ACC112 (cell line): ENCODE data around the gene DHRSX.

Experiments
- H2AFZ ChIP-seq: fragments of 200-600 bp; sonication (generic); one replicate; pipeline ENCODE4 v1.6.0; 2017; ENCODE audit warnings: antibody characterized with exemption, low read length; ENCODE audit not compliant: unreplicated experiment
- H3K27ac ChIP-seq: fragments of 200-600 bp; sonication (generic); 2 replicates; pipeline ENCODE4 v1.5.1; 2014; ENCODE audit warnings: low read depth, mild to moderate bottlenecking, antibody characterized with exemption, low read length, moderate library complexity
- H3K27me3 ChIP-seq: fragments of 200-600 bp; sonication (generic); 2 replicates; pipeline ENCODE4 v1.6.1; 2014; ENCODE audit warnings: mild to moderate bottlenecking, antibody characterized with exemption, low read length, moderate library complexity, mixed read lengths; ENCODE audit not compliant: insufficient read depth
- H3K36me3 ChIP-seq: fragments of 200-600 bp; sonication (generic); 2 replicates; pipeline ENCODE4 v1.6.1; 2016; ENCODE audit warnings: mild to moderate bottlenecking, antibody characterized with exemption, low read length, moderate library complexity, mixed read lengths; ENCODE audit not compliant: insufficient read depth
- H3K4me1 ChIP-seq: fragments of 200-600 bp; sonication (generic); one replicate; pipeline ENCODE4 v1.6.1; 2016; ENCODE audit warnings: low read length, mixed read lengths; ENCODE audit not compliant: insufficient read depth, unreplicated experiment, control insufficient read depth
- H3K4me3 ChIP-seq: fragments of 200-600 bp; sonication (generic); 2 replicates; pipeline ENCODE4 v1.5.1; 2014; ENCODE audit warnings: mild to moderate bottlenecking, low read depth, low read length
- H3K79me2 ChIP-seq: fragments of 200-600 bp; sonication (generic); one replicate; pipeline ENCODE4 v1.6.0; 2016; ENCODE audit warnings: low read length; ENCODE audit not compliant: control insufficient read depth, unreplicated experiment, insufficient read depth

DHRSX gene

DNA sequence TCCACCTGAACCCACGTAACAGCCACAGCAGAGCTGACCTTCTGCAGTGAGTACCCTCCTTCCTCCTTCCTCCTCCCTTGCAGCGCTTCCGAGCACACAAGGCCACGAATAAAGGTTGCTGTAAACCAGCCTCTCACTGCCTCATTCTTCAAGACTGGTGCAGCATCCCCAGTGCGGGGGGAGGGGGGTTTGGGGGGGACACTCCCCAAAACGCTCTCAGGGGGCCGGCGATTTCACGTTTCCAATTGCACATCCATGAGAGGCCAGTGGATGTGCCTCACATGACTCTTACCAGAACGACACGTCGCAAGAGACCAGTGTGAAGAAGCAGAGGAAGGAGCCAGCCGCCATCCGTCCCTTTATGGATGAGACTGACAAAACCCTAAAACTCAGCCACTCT is 5.2 kb downstream of the DHRSX start:
- Histone ChIP-seq H3K4me3 (no peak overlapping the region), H3K27ac (no peak overlapping the region), H2AFZ (no peak overlapping the region), H3K79me2 (peaks cover 77% of the 10 kb centered on the region), H3K27me3 (no peaks in the 10 kb centered on the region), H3K4me1 (peaks cover 26% of the 10 kb centered on the region), H3K36me3 (peaks cover 20% of the 10 kb centered on the region)

DNA sequence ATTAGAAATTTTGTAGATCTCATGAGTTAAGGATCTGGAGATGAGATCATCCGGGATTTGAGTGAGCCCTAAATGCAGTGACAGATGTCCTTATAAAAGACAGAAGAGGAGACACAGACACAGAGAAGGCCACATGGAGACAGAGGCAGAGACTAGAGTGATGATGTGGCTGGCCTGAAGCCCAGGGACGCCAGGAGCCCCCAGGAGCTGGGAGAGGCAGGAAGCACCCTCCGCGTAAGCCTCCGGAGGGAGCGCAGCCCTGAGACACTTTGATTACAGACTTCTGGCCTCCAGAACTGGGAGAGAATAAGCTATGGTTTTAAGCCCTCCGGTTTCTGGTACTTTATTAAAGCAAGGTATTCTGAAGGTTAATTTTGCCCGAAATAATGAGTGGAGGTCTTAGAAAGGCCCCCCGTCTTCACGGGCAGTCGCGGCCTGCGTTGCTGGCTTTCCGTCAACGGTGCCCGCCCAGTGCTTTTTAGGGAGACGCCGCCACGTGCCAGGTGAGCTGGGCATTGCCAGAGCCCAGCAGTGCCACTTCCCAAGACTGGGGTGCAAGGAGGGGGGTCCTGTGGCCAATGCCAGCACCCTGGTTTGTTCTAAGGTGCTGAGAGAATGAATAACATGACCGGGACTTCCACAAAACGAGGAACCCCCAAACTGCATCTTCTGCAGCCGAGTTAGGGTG is 8.1 kb downstream of the DHRSX start:
- Histone ChIP-seq H3K36me3 (peaks cover 40% of the 10 kb centered on the region), H3K4me1 (peaks cover 5% of the 10 kb centered on the region), H3K27me3 (no peaks in the 10 kb centered on the region), H2AFZ (no peak overlapping the region), H3K4me3 (no peak overlapping the region), H3K79me2 (peaks cover 50% of the 10 kb centered on the region), H3K27ac (no peak overlapping the region)

DNA sequence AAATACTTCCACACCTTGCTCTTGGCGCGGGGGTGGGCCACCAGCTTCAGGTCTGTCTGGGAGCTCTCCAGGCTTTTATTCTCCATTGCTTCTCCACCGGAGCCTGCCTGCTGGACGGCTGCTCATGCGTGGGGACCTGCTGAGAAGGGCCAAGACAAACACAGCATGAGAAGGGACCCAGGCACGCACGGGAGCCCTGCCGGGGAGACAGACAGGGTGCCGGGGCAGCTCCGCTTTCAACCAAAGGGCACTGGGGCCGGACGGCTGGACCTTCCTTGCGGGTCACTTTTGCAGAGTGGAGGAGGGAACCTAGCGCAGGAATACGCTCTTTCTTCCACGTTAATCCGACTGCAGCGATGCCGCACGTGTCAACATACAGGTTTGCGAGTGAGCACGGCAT is 10.1 kb downstream of the DHRSX start:
- peaks cover 3% of the 10 kb centered on the region for H3K4me1 ChIP-seq
- H3K4me3 ChIP-seq: no peak overlapping the region
- H3K27ac ChIP-seq: no peak overlapping the region
- H3K79me2 ChIP-seq: peaks cover 36% of the 10 kb centered on the region
- no peaks in the 10 kb centered on the region for H3K27me3 ChIP-seq
- no peak overlapping the region for H2AFZ ChIP-seq
- H3K36me3 ChIP-seq: peaks cover 42% of the 10 kb centered on the region

DNA sequence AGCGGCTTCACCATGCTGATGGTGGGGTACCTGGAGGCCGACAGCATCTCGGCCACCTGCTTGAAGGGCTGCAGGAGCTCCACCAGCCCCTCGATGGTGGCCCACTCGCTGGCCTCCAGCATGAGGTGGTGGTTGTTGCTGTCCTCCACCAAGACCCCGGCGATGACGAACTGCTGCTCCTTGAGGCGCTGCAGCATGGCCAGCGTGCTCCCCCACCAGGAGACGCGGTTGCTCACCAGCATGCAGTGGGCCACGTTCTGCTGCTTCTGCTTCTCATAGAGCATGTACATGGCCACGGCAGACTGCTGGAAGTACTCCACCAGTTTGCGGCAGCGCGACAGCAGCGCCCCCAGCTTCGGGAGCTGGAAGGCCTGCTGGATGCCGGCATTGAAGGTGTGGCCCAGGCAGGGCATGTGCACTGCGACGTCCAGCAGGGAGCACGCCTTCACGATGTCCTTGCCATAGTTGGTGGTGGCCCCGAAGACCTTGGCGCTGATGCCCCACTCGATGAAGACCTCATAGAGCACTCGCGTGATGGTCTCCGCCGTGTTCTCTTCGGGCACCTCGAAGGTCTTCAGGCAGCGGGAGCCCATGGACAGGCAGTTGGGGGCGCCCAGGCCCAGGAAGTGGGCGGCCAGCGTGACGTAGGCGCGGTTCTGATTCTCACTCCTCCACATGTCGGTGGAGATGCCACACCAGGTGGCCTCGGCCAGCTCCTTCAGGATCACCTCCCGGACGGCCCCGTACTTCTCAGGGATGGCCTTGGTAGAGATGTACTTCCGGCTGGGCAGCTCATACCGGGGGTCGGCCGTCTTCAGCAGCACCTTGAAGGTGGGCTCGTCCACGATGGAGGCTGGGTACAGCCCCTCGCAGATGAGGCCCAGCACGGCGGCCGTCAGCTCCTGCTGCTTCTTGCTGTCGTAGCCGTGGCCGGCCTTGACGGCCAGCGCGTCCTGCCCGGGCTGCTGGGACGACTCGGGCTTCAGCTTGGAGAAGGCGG is 11.0 kb downstream of the DHRSX start:
- H3K27me3 ChIP-seq: no peaks in the 10 kb centered on the region
- no peak overlapping the region for H2AFZ ChIP-seq
- peaks cover 9% of the 10 kb centered on the region for H3K4me1 ChIP-seq
- peaks cover 36% of the 10 kb centered on the region for H3K79me2 ChIP-seq
- no peak overlapping the region for H3K27ac ChIP-seq
- no peak overlapping the region for H3K4me3 ChIP-seq
- peaks cover 38% of the 10 kb centered on the region for H3K36me3 ChIP-seq

DNA sequence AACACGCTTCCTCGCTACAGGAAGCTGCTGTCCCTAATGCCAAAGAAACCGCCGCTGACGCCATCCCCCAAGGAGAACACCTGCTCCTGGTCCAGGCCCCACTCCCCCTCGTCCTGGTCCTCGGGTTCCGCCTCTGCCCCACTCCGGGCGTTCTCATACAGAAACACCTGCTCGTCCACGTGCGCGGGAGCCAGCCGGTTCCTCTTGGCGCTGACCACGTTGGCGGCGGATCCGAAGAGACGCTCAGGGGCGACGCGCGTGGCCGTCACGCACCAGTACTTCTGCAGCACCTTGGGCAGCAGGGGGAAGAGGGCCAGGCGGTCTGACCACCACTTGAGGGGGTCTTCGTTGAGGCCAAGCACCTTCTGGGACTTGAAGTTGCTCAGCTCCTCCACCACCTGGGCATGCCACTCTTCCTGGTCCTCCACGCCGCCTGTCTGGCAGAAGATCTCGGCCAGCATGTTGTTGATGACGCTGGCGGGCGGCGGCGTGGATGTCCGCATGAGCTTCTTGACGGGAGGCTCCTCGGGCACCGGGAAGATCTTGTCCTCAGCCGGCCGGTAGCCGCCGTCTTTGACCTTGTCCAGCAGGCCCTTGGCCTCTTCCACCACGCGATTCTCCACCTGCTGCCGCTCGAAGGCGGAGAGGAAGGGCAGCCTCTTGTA is 12.0 kb downstream of the DHRSX start:
- peaks cover 38% of the 10 kb centered on the region for H3K36me3 ChIP-seq
- H2AFZ ChIP-seq: no peak overlapping the region
- H3K27me3 ChIP-seq: no peaks in the 10 kb centered on the region
- no peak overlapping the region for H3K4me3 ChIP-seq
- peaks cover 37% of the 10 kb centered on the region for H3K79me2 ChIP-seq
- peaks cover 18% of the 10 kb centered on the region for H3K4me1 ChIP-seq
- no peak overlapping the region for H3K27ac ChIP-seq

DNA sequence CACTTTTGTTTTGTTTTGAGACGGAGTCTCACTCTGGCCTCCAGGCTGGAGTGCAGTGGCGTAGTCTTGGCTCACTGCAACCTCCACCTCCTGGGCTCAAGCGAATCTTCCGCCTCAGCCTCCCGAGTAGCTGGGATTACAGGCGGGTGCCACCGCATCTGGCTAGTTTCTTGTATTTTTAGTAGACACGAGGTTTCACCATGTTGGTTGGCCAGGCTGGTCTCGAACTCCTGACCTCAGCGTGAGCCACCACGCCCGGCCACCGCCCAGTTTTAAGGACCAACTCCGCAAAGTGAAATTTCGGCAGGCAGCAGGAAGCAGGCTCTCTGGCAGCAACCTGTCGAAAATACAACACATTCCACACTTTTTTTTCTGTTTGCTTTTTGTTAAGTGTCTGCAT is 13.4 kb downstream of the DHRSX start:
- H2AFZ ChIP-seq: no peak overlapping the region
- no peak overlapping the region for H3K27ac ChIP-seq
- H3K79me2 ChIP-seq: peaks cover 32% of the 10 kb centered on the region
- H3K27me3 ChIP-seq: no peaks in the 10 kb centered on the region
- H3K36me3 ChIP-seq: peaks cover 38% of the 10 kb centered on the region
- H3K4me1 ChIP-seq: peaks cover 19% of the 10 kb centered on the region
- H3K4me3 ChIP-seq: no peak overlapping the region

DNA sequence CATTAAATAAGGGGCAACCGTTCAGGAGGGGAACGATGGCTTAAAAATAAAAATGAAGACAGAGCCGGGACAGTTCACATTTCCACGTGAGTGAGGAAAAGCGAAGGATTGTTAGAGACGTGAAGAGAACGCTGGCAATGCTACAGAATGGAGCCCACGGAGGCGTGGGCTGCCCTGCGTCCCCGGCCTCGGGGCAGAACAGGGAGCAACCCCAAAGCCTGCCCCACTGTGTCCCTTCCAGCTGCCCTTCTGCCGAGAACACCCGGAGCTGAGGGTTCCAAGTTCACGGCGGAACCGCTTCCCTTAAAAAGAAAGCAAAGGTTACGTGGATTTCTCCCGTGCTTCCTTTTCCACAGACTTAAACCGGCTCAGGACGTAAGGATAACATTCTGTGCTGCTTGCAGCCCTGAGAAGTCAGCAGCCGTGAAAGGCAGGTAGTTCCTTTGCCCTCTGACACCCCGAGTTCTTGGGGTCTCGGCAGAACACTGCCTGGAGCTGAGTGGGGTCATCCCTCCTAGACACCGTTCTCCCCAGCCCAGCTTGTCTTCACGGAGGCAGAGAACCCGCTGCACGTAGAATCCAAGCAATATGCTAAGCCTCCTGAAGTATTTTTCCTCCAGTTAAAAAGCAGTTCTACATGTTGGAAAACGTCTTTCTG is 14.2 kb downstream of the DHRSX start:
- Histone ChIP-seq H2AFZ (no peak overlapping the region), H3K27me3 (no peaks in the 10 kb centered on the region), H3K36me3 (peaks cover 32% of the 10 kb centered on the region), H3K79me2 (peaks cover 26% of the 10 kb centered on the region), H3K27ac (peak overlapping the region; percentile 88; the same call in 1 of the 2 replicates), H3K4me3 (no peak overlapping the region), H3K4me1 (peaks cover 19% of the 10 kb centered on the region)

DNA sequence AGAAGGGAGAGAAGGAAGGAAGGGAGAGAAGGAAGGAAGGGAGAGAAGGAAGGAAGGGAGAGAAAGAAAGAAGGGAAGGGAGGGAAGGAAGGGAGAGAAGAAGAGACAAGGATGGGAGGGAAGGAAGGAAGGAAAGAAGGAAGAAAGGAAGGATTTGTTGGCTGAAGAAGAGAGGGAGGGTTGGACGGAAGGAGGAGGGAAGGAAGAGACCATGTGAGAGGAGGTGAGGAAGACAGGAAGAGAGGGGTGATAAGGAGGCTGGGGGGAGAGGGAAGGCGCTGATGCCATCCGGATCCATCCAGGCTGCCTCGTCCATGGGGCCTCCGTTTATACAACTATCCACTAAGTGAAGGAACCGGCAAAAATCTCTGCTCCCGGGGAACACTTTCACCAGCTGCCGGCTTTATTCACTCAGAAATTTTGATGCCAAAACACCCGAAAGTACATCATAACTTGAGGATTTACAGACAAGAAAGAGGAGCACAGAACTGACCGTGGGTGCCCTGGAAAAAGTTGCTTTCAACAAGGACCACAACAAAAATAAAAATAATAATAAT is 14.9 kb downstream of the DHRSX start:
- Histone ChIP-seq H3K4me1 (peaks cover 19% of the 10 kb centered on the region), H3K27ac (peak overlapping the region; percentile 88)

DNA sequence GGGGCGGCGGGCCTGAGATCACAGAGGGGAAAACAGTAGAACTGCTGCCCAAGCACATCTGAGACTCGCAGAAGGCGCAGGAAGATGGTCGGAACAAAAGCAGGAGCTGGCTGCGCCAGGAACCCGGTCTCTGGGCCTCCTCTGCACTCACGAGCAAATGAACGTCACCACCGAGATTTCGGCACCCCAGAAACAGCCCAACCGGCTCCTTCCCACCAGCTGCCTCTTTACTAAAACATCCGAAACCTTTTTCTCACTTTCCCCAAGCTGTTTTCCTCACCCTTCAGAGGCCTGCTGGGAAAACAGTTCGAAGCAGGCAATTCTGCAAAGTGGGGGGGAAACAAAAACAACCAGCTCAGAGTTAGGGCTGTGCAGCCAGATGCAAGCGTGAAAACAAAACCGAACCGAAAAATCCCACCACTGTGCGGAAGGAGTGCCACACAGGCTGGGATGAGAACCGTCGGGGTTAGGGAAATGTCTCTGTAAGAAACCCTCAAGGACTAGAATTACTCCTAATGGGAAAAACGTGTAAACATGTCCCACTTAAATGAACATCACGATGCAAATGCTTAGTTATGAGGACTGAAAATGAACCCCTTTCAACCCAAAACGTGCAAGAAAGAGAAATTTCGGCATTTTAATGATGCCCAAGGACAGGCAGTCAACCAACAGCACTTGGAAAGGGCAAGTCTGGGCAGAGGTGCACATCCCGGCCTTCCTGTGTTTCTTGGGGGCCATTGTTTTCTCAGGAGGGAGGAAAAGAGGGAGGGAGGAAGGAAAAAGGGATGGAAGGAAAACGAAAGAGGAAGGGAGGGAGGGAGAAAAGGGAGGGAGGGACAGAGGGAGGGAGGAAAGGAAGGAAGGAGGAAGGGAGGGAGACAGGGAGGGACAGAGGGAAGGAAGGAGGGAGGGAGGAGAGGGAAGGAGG is 15.8 kb downstream of the DHRSX start:
- peak overlapping the region; percentile 88 for H3K27ac ChIP-seq

More for the DNA sequence above, 14.9 kb downstream of the DHRSX start:
- peaks cover 29% of the 10 kb centered on the region for H3K36me3 ChIP-seq
- H3K79me2 ChIP-seq: peaks cover 24% of the 10 kb centered on the region
- peak overlapping the region; percentile 25 for H2AFZ ChIP-seq
- H3K27me3 ChIP-seq: no peaks in the 10 kb centered on the region
- no peak overlapping the region for H3K4me3 ChIP-seq

More for the DNA sequence above, 15.8 kb downstream of the DHRSX start:
- Histone ChIP-seq H3K4me1 (peaks cover 19% of the 10 kb centered on the region), H3K4me3 (peak overlapping the region; percentile 78), H3K36me3 (peaks cover 26% of the 10 kb centered on the region), H2AFZ (peak overlapping the region; percentile 100), H3K79me2 (peaks cover 27% of the 10 kb centered on the region), H3K27me3 (no peaks in the 10 kb centered on the region)
